Measurements from ENCODE around the gene SLX9.

GRCh38 chr21:44954281-44954771 is 14.5 kb downstream of the SLX9 start:
- no peak for TF ChIP-seq POLR2A (IDR thresholded peaks at IDR 0.05)
- no peak for TF ChIP-seq CTCF (IDR thresholded peaks at IDR 0.05)
